ENCODE measurements around the gene KATNIP.

KATNIP gene

GRCh38 chr16:27549746-27550581 is at the start of gene KATNIP, which contains the start of gene GTF3C1:
TSS of gene KATNIP (plus strand) at chr16:27550144. CDS start at chr16:27550171, 27 bp downstream.
TSS of gene GTF3C1 (minus strand) at chr16:27549913. CDS start at chr16:27549890, 23 bp downstream.
- no peaks in the 10 kb centered on the region for H3K9me3 ChIP-seq (ENCODE audit: control insufficient read depth, insufficient read depth, low read length)
- no peaks in the 10 kb centered on the region for H3K4me1 ChIP-seq (ENCODE audit: insufficient read depth, low read length)
- H3K9ac ChIP-seq (ENCODE audit: low read depth, low read length) = peak within 1 kb of the TSS; percentile 80
- peaks cover 7% of the 10 kb centered on the region; the same call in 1 of the 2 replicates for H3K36me3 ChIP-seq (ENCODE audit: insufficient read depth, low read length)

GRCh38 chr16:27500801-27501200 is 49.1 kb upstream of the KATNIP start:
- Histone ChIP-seq H3K9ac (ENCODE audit: low read depth, low read length) (no peak overlapping the region), H3K9me3 (ENCODE audit: control insufficient read depth, insufficient read depth, low read length) (no peaks in the 10 kb centered on the region), H3K36me3 (ENCODE audit: insufficient read depth, low read length) (peaks cover 41% of the 10 kb centered on the region), H3K4me1 (ENCODE audit: insufficient read depth, low read length) (no peaks in the 10 kb centered on the region)

- Histone ChIP-seq H3K36me3 (ENCODE audit: insufficient read depth, low read length) (peaks cover 27% of the 10 kb centered on the region), H3K9me3 (ENCODE audit: control insufficient read depth, insufficient read depth, low read length) (no peaks in the 10 kb centered on the region), H3K9ac (ENCODE audit: low read depth, low read length) (no peak overlapping the region), H3K4me1 (ENCODE audit: insufficient read depth, low read length) (no peaks in the 10 kb centered on the region)
Measured at GRCh38 chr16:27503662-27504061, 46.3 kb upstream of the KATNIP start.

- H3K36me3 ChIP-seq (ENCODE audit: insufficient read depth, low read length) = peaks cover 26% of the 10 kb centered on the region
Measured at GRCh38 chr16:27505297-27506236, 44.4 kb upstream of the KATNIP start.

GRCh38 chr16:27506771-27507170 is 43.2 kb upstream of the KATNIP start:
- no peak overlapping the region for H3K9ac ChIP-seq (ENCODE audit: low read depth, low read length)
- no peaks in the 10 kb centered on the region for H3K4me1 ChIP-seq (ENCODE audit: insufficient read depth, low read length)
- peaks cover 25% of the 10 kb centered on the region for H3K36me3 ChIP-seq (ENCODE audit: insufficient read depth, low read length)
- H3K9me3 ChIP-seq (ENCODE audit: control insufficient read depth, insufficient read depth, low read length) = no peaks in the 10 kb centered on the region

More at GRCh38 chr16:27505297-27506236, 44.4 kb upstream of the KATNIP start:
- H3K9ac ChIP-seq (ENCODE audit: low read depth, low read length) = no peak overlapping the region
- H3K9me3 ChIP-seq (ENCODE audit: control insufficient read depth, insufficient read depth, low read length) = no peaks in the 10 kb centered on the region
- no peaks in the 10 kb centered on the region for H3K4me1 ChIP-seq (ENCODE audit: insufficient read depth, low read length)

- Histone ChIP-seq H3K4me1 (ENCODE audit: insufficient read depth, low read length) (no peaks in the 10 kb centered on the region), H3K36me3 (ENCODE audit: insufficient read depth, low read length) (peaks cover 14% of the 10 kb centered on the region), H3K9ac (ENCODE audit: low read depth, low read length) (no peak overlapping the region), H3K9me3 (ENCODE audit: control insufficient read depth, insufficient read depth, low read length) (no peaks in the 10 kb centered on the region)
Measured at GRCh38 chr16:27508476-27508875, 41.5 kb upstream of the KATNIP start.

GRCh38 chr16:27511657-27512448 is 38.1 kb upstream of the KATNIP start:
- no peaks in the 10 kb centered on the region for H3K9me3 ChIP-seq (ENCODE audit: control insufficient read depth, insufficient read depth, low read length)
- no peaks in the 10 kb centered on the region for H3K4me1 ChIP-seq (ENCODE audit: insufficient read depth, low read length)
- H3K9ac ChIP-seq (ENCODE audit: low read depth, low read length) = no peak overlapping the region
- peaks cover 10% of the 10 kb centered on the region for H3K36me3 ChIP-seq (ENCODE audit: insufficient read depth, low read length)

- H3K9me3 ChIP-seq (ENCODE audit: control insufficient read depth, insufficient read depth, low read length) = no peaks in the 10 kb centered on the region
- no peaks in the 10 kb centered on the region for H3K4me1 ChIP-seq (ENCODE audit: insufficient read depth, low read length)
- H3K9ac ChIP-seq (ENCODE audit: low read depth, low read length) = no peak overlapping the region
- H3K36me3 ChIP-seq (ENCODE audit: insufficient read depth, low read length) = peaks cover 16% of the 10 kb centered on the region
Measured at GRCh38 chr16:27514806-27515205, 35.1 kb upstream of the KATNIP start.

GRCh38 chr16:27515874-27516353 is 34.0 kb upstream of the KATNIP start:
- Histone ChIP-seq H3K36me3 (ENCODE audit: insufficient read depth, low read length) (peaks cover 14% of the 10 kb centered on the region), H3K9ac (ENCODE audit: low read depth, low read length) (no peak overlapping the region), H3K4me1 (ENCODE audit: insufficient read depth, low read length) (no peaks in the 10 kb centered on the region), H3K9me3 (ENCODE audit: control insufficient read depth, insufficient read depth, low read length) (no peaks in the 10 kb centered on the region)

- no peaks in the 10 kb centered on the region for H3K4me1 ChIP-seq (ENCODE audit: insufficient read depth, low read length)
- no peak overlapping the region for H3K9ac ChIP-seq (ENCODE audit: low read depth, low read length)
- H3K9me3 ChIP-seq (ENCODE audit: control insufficient read depth, insufficient read depth, low read length) = no peaks in the 10 kb centered on the region
- peaks cover 14% of the 10 kb centered on the region for H3K36me3 ChIP-seq (ENCODE audit: insufficient read depth, low read length)
Measured at GRCh38 chr16:27516365-27516764, 33.6 kb upstream of the KATNIP start.

GRCh38 chr16:27517664-27518063 is 32.3 kb upstream of the KATNIP start:
- Histone ChIP-seq H3K36me3 (ENCODE audit: insufficient read depth, low read length) (peaks cover 14% of the 10 kb centered on the region), H3K9me3 (ENCODE audit: control insufficient read depth, insufficient read depth, low read length) (no peaks in the 10 kb centered on the region), H3K4me1 (ENCODE audit: insufficient read depth, low read length) (no peaks in the 10 kb centered on the region), H3K9ac (ENCODE audit: low read depth, low read length) (no peak overlapping the region)

GRCh38 chr16:27518226-27518625 is 31.7 kb upstream of the KATNIP start:
- no peak overlapping the region for H3K9ac ChIP-seq (ENCODE audit: low read depth, low read length)
- peaks cover 15% of the 10 kb centered on the region for H3K36me3 ChIP-seq (ENCODE audit: insufficient read depth, low read length)
- no peaks in the 10 kb centered on the region for H3K9me3 ChIP-seq (ENCODE audit: control insufficient read depth, insufficient read depth, low read length)

GRCh38 chr16:27520982-27521673 is 28.8 kb upstream of the KATNIP start:
- Histone ChIP-seq H3K4me1 (ENCODE audit: insufficient read depth, low read length) (no peaks in the 10 kb centered on the region), H3K36me3 (ENCODE audit: insufficient read depth, low read length) (peaks cover 34% of the 10 kb centered on the region), H3K9me3 (ENCODE audit: control insufficient read depth, insufficient read depth, low read length) (no peaks in the 10 kb centered on the region), H3K9ac (ENCODE audit: low read depth, low read length) (no peak overlapping the region)

More at GRCh38 chr16:27518226-27518625, 31.7 kb upstream of the KATNIP start:
- H3K4me1 ChIP-seq (ENCODE audit: insufficient read depth, low read length) = no peaks in the 10 kb centered on the region
